Brain microvascular endothelial cell (primary cell): ENCODE results near the gene RPAP3.

Source experiments
- DNase-seq: peaks from one replicate; pipeline ENCODE4 v3.0.0-alpha.2; 2020
- H3K27ac ChIP-seq: fragments of 250-450 bp; sonication (Bioruptor Pico); 2 replicates; pipeline ENCODE4 v1.5.1; 2020; ENCODE audit warnings: mild to moderate bottlenecking, moderate library complexity
- H3K27me3 ChIP-seq: fragments of 250-450 bp; sonication (Bioruptor Pico); replicated peaks from 2 replicates; pipeline ENCODE4 v1.5.1; 2020; ENCODE audit warnings: mild to moderate bottlenecking
- H3K36me3 ChIP-seq: fragments of 250-450 bp; sonication (Bioruptor Pico); replicated peaks from 2 replicates; pipeline ENCODE4 v1.5.1; 2020; ENCODE audit warnings: mild to moderate bottlenecking
- H3K4me3 ChIP-seq: 2 replicates; pipeline ENCODE4 v1.5.1; 2011; ENCODE audit warnings: low read depth, mild to moderate bottlenecking, control low read depth, low read length, moderate library complexity
- in situ Hi-C: cut with HindIII; loops from 2 replicates; pipeline ENCODE4 v1.10.0; 2017; ENCODE audit warnings: low sequenced_read_pairs, low pct_ligation_motif_present
- TF ChIP-seq, protein P1 (sequence below): IDR thresholded peaks from 2 replicates; pipeline ENCODE4 v1.5.1; 2011; ENCODE audit warnings: low read depth, mild to moderate bottlenecking, moderate library complexity, low read length, control low read depth, inconsistent platforms; ENCODE audit errors: missing control alignments

RPAP3 gene

DNA sequence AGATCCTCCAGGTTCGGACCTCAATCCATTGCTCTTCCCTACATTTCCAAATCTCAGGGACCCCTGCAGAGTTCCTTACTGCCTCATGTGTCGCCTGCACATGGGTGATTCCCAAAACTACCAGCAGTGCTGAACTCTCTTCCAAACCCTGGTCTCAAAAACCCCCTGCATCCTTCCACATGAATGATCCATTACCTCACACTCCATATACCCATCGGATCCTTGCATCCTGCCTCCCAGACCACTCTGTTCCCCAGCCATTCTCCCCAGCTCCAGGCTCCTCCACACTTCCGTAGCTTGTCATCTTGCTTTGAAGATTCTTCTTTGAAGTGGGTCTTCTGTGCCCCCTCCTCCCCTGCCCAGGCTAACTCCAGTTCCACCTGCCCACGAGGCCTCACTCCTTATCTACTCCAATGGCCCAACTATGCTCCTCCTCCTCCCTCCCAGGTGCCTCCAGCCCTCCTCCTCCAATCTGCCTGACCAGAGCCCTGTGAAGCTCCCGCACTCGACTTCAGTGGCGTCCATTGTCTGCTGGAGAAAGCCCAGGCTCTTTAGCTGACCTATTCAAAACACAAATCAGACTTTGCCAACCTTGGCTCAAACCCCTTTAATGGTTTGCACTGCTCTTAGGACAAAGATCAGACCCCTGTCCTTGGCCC, 39.1 kb upstream of the RPAP3 start:
- TF ChIP-seq, protein P1, sequence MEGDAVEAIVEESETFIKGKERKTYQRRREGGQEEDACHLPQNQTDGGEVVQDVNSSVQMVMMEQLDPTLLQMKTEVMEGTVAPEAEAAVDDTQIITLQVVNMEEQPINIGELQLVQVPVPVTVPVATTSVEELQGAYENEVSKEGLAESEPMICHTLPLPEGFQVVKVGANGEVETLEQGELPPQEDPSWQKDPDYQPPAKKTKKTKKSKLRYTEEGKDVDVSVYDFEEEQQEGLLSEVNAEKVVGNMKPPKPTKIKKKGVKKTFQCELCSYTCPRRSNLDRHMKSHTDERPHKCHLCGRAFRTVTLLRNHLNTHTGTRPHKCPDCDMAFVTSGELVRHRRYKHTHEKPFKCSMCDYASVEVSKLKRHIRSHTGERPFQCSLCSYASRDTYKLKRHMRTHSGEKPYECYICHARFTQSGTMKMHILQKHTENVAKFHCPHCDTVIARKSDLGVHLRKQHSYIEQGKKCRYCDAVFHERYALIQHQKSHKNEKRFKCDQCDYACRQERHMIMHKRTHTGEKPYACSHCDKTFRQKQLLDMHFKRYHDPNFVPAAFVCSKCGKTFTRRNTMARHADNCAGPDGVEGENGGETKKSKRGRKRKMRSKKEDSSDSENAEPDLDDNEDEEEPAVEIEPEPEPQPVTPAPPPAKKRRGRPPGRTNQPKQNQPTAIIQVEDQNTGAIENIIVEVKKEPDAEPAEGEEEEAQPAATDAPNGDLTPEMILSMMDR, result no peak
- no peaks in the 10 kb centered on the region for H3K36me3 ChIP-seq
- no peak overlapping the region for H3K27ac ChIP-seq
- no peak for DNase-seq
- H3K4me3 ChIP-seq, result no peak overlapping the region
- in situ Hi-C loops, result no loop called here
- peaks cover 8% of the 10 kb centered on the region for H3K27me3 ChIP-seq

DNA sequence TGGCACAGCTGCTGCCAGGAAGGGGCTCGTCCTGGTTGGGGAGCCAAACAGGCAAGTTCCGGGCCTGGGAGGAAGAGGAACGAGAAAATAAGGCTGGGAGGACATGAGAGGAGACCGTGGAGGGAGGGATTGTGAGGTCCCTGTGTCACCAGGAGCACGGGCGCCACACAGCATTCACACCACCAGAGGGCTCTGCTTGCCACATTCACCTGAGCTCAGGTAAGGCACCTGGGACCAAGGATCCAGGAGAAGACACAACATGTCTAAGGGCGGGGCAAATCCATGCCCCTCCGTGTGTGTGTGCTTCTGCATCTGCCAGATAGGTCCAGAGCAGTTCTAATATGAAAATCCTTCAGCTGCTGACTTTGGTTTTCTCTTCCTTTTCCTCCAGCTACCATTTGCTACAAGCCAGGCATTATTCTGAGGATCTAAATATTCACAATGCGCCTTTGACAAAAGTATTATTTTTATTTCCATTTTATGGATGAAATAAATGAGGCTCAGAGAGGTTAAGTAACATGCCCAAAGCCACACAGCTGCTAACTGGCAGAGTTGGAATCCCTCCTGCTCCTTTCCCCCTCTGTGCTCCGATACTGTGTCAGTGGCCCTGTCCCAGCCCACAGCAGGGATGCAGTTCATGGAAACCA, 38.3 kb upstream of the RPAP3 start:
- Histone ChIP-seq H3K36me3 (no peaks in the 10 kb centered on the region), H3K27me3 (peaks cover 8% of the 10 kb centered on the region), H3K27ac (no peak overlapping the region), H3K4me3 (no peak overlapping the region)
- no peak for DNase-seq
- TF ChIP-seq, protein P1, result peak; percentile 66
- in situ Hi-C loops, result no loop called here

DNA sequence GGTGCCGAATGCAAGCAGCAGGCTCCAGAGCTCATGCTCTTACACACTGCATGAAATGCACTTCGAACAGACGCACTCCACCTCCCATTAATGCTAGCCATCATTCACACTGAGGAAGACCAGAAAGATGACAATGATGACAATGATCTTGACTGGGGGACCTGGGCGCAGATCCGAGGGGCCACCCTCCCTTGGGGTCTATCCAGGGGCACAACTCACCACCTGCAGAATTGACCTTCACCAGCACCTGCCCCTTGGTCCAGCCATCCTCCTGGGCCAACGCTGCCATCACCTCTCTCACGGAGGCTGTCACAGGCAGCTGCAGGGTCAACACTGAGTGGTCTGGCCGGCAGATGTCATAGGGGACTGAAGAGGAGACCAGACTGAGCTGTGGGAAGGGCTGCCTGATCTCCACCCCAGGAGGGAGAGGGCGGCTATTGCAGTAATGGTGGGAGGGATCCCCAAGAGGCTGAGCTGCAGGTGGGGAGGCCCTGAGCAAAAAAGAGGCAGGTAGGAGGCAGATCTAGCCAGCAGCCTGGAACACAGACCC, 37.6 kb upstream of the RPAP3 start:
- TF ChIP-seq, protein P1, result no peak
- Histone ChIP-seq H3K27me3 (peaks cover 8% of the 10 kb centered on the region), H3K27ac (no peak overlapping the region), H3K36me3 (no peaks in the 10 kb centered on the region), H3K4me3 (no peak overlapping the region)
- in situ Hi-C loops, result no loop called here
- no peak for DNase-seq

DNA sequence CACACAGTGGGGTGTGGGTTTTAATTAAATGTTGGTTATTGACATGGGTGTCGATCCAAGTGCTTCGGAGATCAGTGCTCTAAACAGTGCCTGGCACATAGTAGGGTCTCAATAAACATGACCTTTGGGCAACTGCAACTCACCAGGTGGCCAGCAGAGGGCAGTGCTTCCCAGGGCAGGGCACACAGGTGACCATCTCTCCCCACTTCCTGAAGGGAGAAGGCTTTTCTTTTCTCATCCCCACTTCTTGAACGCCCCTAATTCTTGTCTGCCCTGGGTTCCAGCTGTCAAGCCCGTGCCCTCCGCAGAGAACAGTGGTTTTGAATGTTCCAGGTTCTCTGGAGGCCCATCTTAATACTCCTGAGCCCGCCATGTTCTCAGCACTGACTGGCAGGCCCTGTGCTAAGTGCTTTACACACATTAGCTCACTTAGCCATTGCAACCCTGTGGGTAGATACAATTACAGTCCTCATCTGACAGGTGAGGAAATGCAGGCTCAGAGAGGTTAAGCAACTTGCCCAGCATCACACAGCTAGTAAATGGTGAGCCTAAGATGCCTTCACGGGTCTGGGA, 36.5 kb upstream of the RPAP3 start:
- TF ChIP-seq, protein P1, result peak; percentile 98
- Histone ChIP-seq H3K27ac (no peak overlapping the region), H3K36me3 (no peaks in the 10 kb centered on the region), H3K27me3 (peaks cover 8% of the 10 kb centered on the region), H3K4me3 (no peak overlapping the region)
- DNase-seq, result no peak
- in situ Hi-C loops, result no loop called here

DNA sequence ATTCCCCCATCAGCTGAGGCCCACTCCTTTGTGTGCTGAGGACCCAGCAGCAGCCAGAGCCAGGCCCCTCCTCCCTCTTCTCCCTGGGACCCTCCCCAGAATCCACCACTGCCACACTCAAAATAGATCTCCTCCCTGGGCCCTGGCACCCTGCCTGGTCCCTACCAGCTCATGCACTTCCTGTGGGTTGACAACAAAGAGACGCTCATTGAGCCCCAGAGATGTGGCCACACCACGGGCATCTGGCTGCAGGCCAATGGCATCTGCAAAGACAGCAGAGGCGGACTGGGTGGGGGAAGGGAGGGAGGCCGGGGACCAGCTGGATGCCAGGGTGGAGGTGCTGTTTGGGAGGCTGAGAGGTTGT, 35.5 kb upstream of the RPAP3 start:
- no peak overlapping the region for H3K4me3 ChIP-seq
- no peaks in the 10 kb centered on the region for H3K36me3 ChIP-seq
- no peak for DNase-seq
- H3K27ac ChIP-seq, result no peak overlapping the region
- TF ChIP-seq, protein P1, result no peak
- H3K27me3 ChIP-seq, result peaks cover 8% of the 10 kb centered on the region
- in situ Hi-C loops, result no loop called here
